Trophoblast cell (in vitro differentiated cells and primary cell): ENCODE results near the gene NAXD.
"Not testable (repeated sequence)": the region's sequence is repeated elsewhere in the genome, so short reads cannot be mapped to it uniquely, and the experiment has no call there.

Source experiments
- DNase-seq, 2 donors: peaks; one replicate each; pipeline ENCODE4 v3.0.0-alpha.2; 2016
- H2AFZ ChIP-seq: 2 replicates; pipeline ENCODE4 v1.6.1; 2013; ENCODE audit warnings: low read length, moderate library complexity, mild to moderate bottlenecking; ENCODE audit not compliant: insufficient read depth, poor library complexity
- H2AK5ac ChIP-seq: 2 replicates; pipeline ENCODE4 v1.6.1; 2013; ENCODE audit warnings: mild to moderate bottlenecking, low read length
- H2BK120ac ChIP-seq: 2 replicates; pipeline ENCODE4 v1.6.1; 2013; ENCODE audit warnings: low read length, mild to moderate bottlenecking, moderate library complexity; ENCODE audit not compliant: insufficient read depth, poor library complexity
- H2BK12ac ChIP-seq: 2 replicates; pipeline ENCODE4 v1.6.1; 2013; ENCODE audit warnings: mild to moderate bottlenecking, low read length, moderate library complexity
- H2BK5ac ChIP-seq: 2 replicates; pipeline ENCODE4 v1.6.1; 2013; ENCODE audit warnings: low read length, low read depth, moderate library complexity, mild to moderate bottlenecking; ENCODE audit not compliant: poor library complexity
- H3K14ac ChIP-seq: 2 replicates; pipeline ENCODE4 v1.6.1; 2013; ENCODE audit warnings: mild to moderate bottlenecking, low read length
- H3K18ac ChIP-seq: 2 replicates; pipeline ENCODE4 v1.6.1; 2013; ENCODE audit warnings: mild to moderate bottlenecking, low read length
- H3K23ac ChIP-seq: 2 replicates; pipeline ENCODE4 v1.6.1; 2013; ENCODE audit warnings: low read length
- H3K27ac ChIP-seq: 2 replicates; pipeline ENCODE4 v1.5.1; 2013; ENCODE audit warnings: low read depth, mild to moderate bottlenecking, inconsistent platforms, low read length, moderate library complexity
- H3K27me3 ChIP-seq: 2 replicates; pipeline ENCODE4 v1.6.1; 2013; ENCODE audit warnings: inconsistent platforms, mild to moderate bottlenecking, low read length, moderate library complexity; ENCODE audit not compliant: insufficient read depth
- H3K36me3 ChIP-seq, 2 experiments: 1 replicate in 1 of 2; 2 replicates in 1 of 2; pipeline ENCODE4 v1.6.1; 2013; ENCODE audit warnings: low read length in 2 of 2, mild to moderate bottlenecking in 2 of 2, moderate library complexity in 1 of 2; ENCODE audit not compliant: insufficient read depth in 2 of 2, control insufficient read depth in 1 of 2
- H3K4ac ChIP-seq: 2 replicates; pipeline ENCODE4 v1.6.1; 2013; ENCODE audit warnings: low read depth, mild to moderate bottlenecking, low read length, moderate library complexity
- H3K4me1 ChIP-seq, 2 experiments: 1 replicate in 1 of 2; 2 replicates in 1 of 2; pipeline ENCODE4 v1.6.1; 2013; ENCODE audit warnings: low read length in 2 of 2, mild to moderate bottlenecking in 2 of 2, moderate library complexity in 1 of 2; ENCODE audit not compliant: insufficient read depth in 2 of 2, control insufficient read depth in 1 of 2
- H3K4me2 ChIP-seq: 2 replicates; pipeline ENCODE4 v1.6.1; 2013; ENCODE audit warnings: inconsistent platforms, mild to moderate bottlenecking, low read length, moderate library complexity
- H3K4me3 ChIP-seq: 2 replicates; pipeline ENCODE4 v1.5.1; 2013; ENCODE audit warnings: mild to moderate bottlenecking, low read depth, low read length, inconsistent platforms
- H3K79me1 ChIP-seq: one replicate; pipeline ENCODE4 v1.6.1; 2013; ENCODE audit warnings: low read length
- H3K79me2 ChIP-seq: 2 replicates; pipeline ENCODE4 v1.6.1; 2013; ENCODE audit warnings: low read length, mild to moderate bottlenecking; ENCODE audit not compliant: control insufficient read depth, insufficient read depth, poor library complexity
- H3K9ac ChIP-seq: 2 replicates; pipeline ENCODE4 v1.6.1; 2013; ENCODE audit warnings: mild to moderate bottlenecking, low read length
- H3K9me3 ChIP-seq: 2 replicates; pipeline ENCODE4 v1.6.1; 2013; ENCODE audit warnings: low read depth, mild to moderate bottlenecking, control low read depth, inconsistent platforms, low read length; ENCODE audit not compliant: insufficient read depth
- H4K12ac ChIP-seq: 2 replicates; pipeline ENCODE4 v1.6.1; 2013; ENCODE audit warnings: low read depth, mild to moderate bottlenecking, low read length, moderate library complexity
- H4K8ac ChIP-seq: 2 replicates; pipeline ENCODE4 v1.6.1; 2013; ENCODE audit warnings: low read depth, mild to moderate bottlenecking, low read length, moderate library complexity
- H4K91ac ChIP-seq: one replicate; pipeline ENCODE4 v1.6.1; 2013; ENCODE audit warnings: low read depth, mild to moderate bottlenecking, low read length, moderate library complexity
- WGBS: extraction: QIAGEN DNeasy Blood & Tissue Kit; methylation state at CpG from one replicate; pipeline ENCODE4 v1.1.7; 2013; ENCODE audit warnings: missing lambda C conversion rate; ENCODE audit not compliant: insufficient read length, insufficient coverage; ENCODE audit errors: extremely low coverage; 5-methylcytosine and 5-hydroxymethylcytosine counted together

The NAXD gene

GRCh38 chr13:110606281-110606680 is 9.1 kb upstream of the NAXD start:
- not testable (repeated sequence) for H4K91ac ChIP-seq, DNase-seq, H3K79me2 ChIP-seq, H2BK12ac ChIP-seq, H4K8ac ChIP-seq, H3K36me3 ChIP-seq, H2BK120ac ChIP-seq, H3K18ac ChIP-seq, H2AFZ ChIP-seq, H3K23ac ChIP-seq, H4K12ac ChIP-seq, H3K14ac ChIP-seq, H2AK5ac ChIP-seq, H2BK5ac ChIP-seq, H3K4ac ChIP-seq, H3K27ac ChIP-seq, H3K27me3 ChIP-seq, H3K4me3 ChIP-seq, H3K9me3 ChIP-seq, H3K4me2 ChIP-seq, H3K9ac ChIP-seq, H3K79me1 ChIP-seq
- H3K4me1 ChIP-seq: peaks cover 9 to 16% of the 10 kb centered on the region in 2 experiments
- no CpG with 5 or more reads among the region's 33 CpGs for WGBS

DNA sequence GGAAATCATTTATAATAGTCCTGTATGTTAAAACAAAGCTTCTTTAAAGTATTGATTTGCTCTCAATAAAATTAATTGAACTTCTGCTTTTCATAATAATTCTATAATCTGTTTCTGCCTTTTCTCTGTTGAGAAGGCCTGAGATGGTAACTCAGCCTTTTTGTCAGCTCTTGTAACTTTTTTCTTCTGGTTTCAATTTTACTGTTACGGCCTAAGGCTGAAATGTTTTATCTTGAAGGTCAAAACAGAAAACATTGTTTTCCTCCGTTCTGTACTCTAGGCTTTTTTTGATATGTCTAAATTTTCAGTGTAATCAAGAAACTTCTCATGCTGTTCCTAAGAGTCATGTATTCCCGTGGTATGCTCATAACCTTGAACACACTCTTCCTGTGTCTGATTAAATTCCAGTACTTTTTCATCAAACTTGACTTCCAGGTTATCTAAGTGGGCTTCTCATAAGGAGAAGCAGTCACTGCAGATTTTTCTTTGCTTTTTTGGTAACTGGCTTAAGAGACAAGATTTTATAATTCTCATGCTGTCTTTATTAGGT is 7.6 kb upstream of the NAXD start:
- Histone ChIP-seq H3K27ac (no peak overlapping the region), H3K4me2 (no peak overlapping the region)

DNA sequence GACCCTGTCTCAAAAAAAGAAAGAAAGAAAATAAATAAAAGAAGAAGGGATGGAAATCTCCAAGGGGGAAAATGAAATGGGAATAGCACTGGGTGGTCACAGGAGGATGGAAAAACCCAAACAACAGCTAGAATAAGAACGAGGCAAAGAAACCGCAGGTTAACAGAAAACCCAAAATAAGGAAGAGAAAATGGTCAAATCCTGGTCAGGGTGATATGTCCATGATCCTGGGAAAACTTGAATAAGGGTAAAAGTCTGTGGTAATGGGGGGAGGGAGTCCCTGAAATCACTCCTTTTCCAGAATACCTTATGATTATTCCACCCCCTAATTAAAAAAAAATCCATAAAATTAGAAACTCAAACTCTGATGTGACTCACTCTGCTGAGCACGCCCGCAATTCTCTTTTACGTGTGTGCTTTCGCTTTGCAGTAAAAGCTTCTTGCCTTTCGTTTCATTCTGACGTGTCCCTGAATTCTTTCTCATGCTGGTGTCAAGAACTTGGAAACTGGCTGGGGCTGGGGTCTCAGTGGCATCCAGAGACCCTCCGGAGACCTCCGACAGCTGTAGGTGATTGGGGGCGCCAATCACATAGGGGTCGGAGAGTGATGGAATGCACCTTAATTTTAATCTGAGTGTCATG is 4.3 kb upstream of the NAXD start:
- no peak overlapping the region for H2AK5ac ChIP-seq
- no CpG with 5 or more reads among the region's 12 CpGs for WGBS
- peak overlapping the region; percentile 4 for H2BK12ac ChIP-seq
- H3K9me3 ChIP-seq: peaks cover 5% of the 10 kb centered on the region
- H3K4ac ChIP-seq: no peak overlapping the region
- DNase-seq: peak in 1 of 2 donors; percentile 65
- peak overlapping the region; percentile 84 for H4K91ac ChIP-seq
- H3K27ac ChIP-seq: no peak overlapping the region
- H4K12ac ChIP-seq: no peak overlapping the region
- H3K27me3 ChIP-seq: no peaks in the 10 kb centered on the region
- H3K79me1 ChIP-seq: peaks cover 19% of the 10 kb centered on the region
- H2AFZ ChIP-seq: no peak overlapping the region
- no peak overlapping the region for H3K18ac ChIP-seq
- no peak overlapping the region for H4K8ac ChIP-seq
- peaks cover 0 to 2% of the 10 kb centered on the region in 2 experiments for H3K36me3 ChIP-seq
- peaks cover 15% of the 10 kb centered on the region in 2 experiments for H3K4me1 ChIP-seq
- peaks cover 7% of the 10 kb centered on the region for H3K79me2 ChIP-seq
- no peak overlapping the region for H2BK5ac ChIP-seq
- no peak overlapping the region for H3K4me2 ChIP-seq
- no peak overlapping the region for H3K23ac ChIP-seq
- peak overlapping the region; percentile 3 for H2BK120ac ChIP-seq
- no peak overlapping the region for H3K14ac ChIP-seq
- no peak overlapping the region for H3K9ac ChIP-seq
- no peak overlapping the region for H3K4me3 ChIP-seq

More for the DNA sequence above, 7.6 kb upstream of the NAXD start:
- H4K91ac ChIP-seq: no peak overlapping the region
- H3K79me1 ChIP-seq: peaks cover 7% of the 10 kb centered on the region
- H4K12ac ChIP-seq: no peak overlapping the region
- H3K9me3 ChIP-seq: no peaks in the 10 kb centered on the region
- H3K4me3 ChIP-seq: no peak overlapping the region
- no peak overlapping the region for H3K23ac ChIP-seq
- no peak overlapping the region for H2AK5ac ChIP-seq
- no peak overlapping the region for H4K8ac ChIP-seq
- H3K14ac ChIP-seq: no peak overlapping the region
- H2BK12ac ChIP-seq: no peak overlapping the region
- no peak overlapping the region for H2AFZ ChIP-seq
- DNase-seq: no peak
- H3K9ac ChIP-seq: no peak overlapping the region
- H3K4ac ChIP-seq: no peak overlapping the region
- H2BK120ac ChIP-seq: no peak overlapping the region
- no CpG with 5 or more reads among the region's 3 CpGs for WGBS
- no peak overlapping the region for H3K18ac ChIP-seq
- no peaks in the 10 kb centered on the region for H3K27me3 ChIP-seq
- H3K79me2 ChIP-seq: no peaks in the 10 kb centered on the region
- peaks cover 0 to 2% of the 10 kb centered on the region in 2 experiments for H3K36me3 ChIP-seq
- peaks cover 10 to 11% of the 10 kb centered on the region in 2 experiments for H3K4me1 ChIP-seq
- no peak overlapping the region for H2BK5ac ChIP-seq

- Histone ChIP-seq H3K79me2 (peaks cover 17% of the 10 kb centered on the region), H3K27me3 (no peaks in the 10 kb centered on the region), H4K12ac (peak overlapping the region; percentile 97), H2BK5ac (peak overlapping the region; percentile 43), H3K36me3 (peaks cover 0 to 4% of the 10 kb centered on the region in 2 experiments), H3K79me1 (peaks cover 18% of the 10 kb centered on the region), H4K8ac (peak overlapping the region; percentile 99), H3K23ac (no peak overlapping the region), H3K18ac (peak overlapping the region; percentile 82), H2BK12ac (peak overlapping the region; percentile 69), H3K14ac (peak overlapping the region; percentile 76), H3K4me2 (peak overlapping the region; percentile 90), H3K9ac (peak overlapping the region; percentile 3), H4K91ac (peak overlapping the region; percentile 87), H3K4ac (peak overlapping the region; percentile 80), H3K27ac (no peak overlapping the region), H3K4me3 (peak overlapping the region; percentile 38), H3K9me3 (peaks cover 5% of the 10 kb centered on the region), H2AFZ (peak overlapping the region; percentile 87), H2AK5ac (peak overlapping the region; percentile 96), H3K4me1 (peaks cover 16 to 20% of the 10 kb centered on the region in 2 experiments), H2BK120ac (peak overlapping the region; percentile 70)
- DNase-seq: no peak
- no CpG with 5 or more reads among the region's 11 CpGs for WGBS
Measured at GRCh38 chr13:110615005-110615321, 382 bp upstream of the NAXD start.
